HFF-Myc (cell line): ENCODE data around the gene PRKCE.

ENCODE experiments used
- DNase-seq: peaks from one replicate; pipeline ENCODE4 v3.0.0-alpha.2; 2011; ENCODE audit warnings: low read depth; ENCODE audit errors: extremely low read depth
- H3K4me3 ChIP-seq: replicated peaks from 2 replicates; pipeline ENCODE4 v1.5.1; 2011; ENCODE audit warnings: low read depth, mild to moderate bottlenecking, control low read depth, low read length
- CTCF ChIP-seq: IDR thresholded peaks from 2 replicates; pipeline ENCODE4 v1.5.1; 2012; ENCODE audit warnings: mild to moderate bottlenecking, low read depth, low read length, control low read depth; ENCODE audit errors: missing control alignments

Gene PRKCE

GRCh38 chr2:45629971-45630370 is 21.5 kb upstream of the PRKCE start:
- H3K4me3 ChIP-seq: no peak overlapping the region
- no peak for DNase-seq
- no peak for TF ChIP-seq CTCF

- no peak for TF ChIP-seq CTCF
- no peak for DNase-seq
- H3K4me3 ChIP-seq: no peak overlapping the region
These were observed 20.2 kb upstream of the PRKCE start for GRCh38 chr2:45631319-45631718.

GRCh38 chr2:45631955-45632354 is 19.5 kb upstream of the PRKCE start:
- no peak for TF ChIP-seq CTCF
- DNase-seq: no peak

GRCh38 chr2:45634223-45634622 is 17.3 kb upstream of the PRKCE start:
- no peak for DNase-seq
- TF ChIP-seq CTCF: no peak
- no peak overlapping the region for H3K4me3 ChIP-seq

More at GRCh38 chr2:45631955-45632354, 19.5 kb upstream of the PRKCE start:
- no peak overlapping the region for H3K4me3 ChIP-seq

- no peak for DNase-seq
- no peak for TF ChIP-seq CTCF
- H3K4me3 ChIP-seq: no peak overlapping the region
These were observed 15.5 kb upstream of the PRKCE start for GRCh38 chr2:45636008-45636407.

GRCh38 chr2:45637440-45637839 is 14.0 kb upstream of the PRKCE start:
- DNase-seq: no peak
- TF ChIP-seq CTCF: no peak
- H3K4me3 ChIP-seq: no peak overlapping the region

- H3K4me3 ChIP-seq: no peak overlapping the region
- no peak for DNase-seq
- no peak for TF ChIP-seq CTCF
These were observed 10.9 kb upstream of the PRKCE start for GRCh38 chr2:45640576-45640975.
